Large intestine (tissue), 3 donors: ENCODE measurements around the gene NHLRC2. TPM values are rescaled to one million over a fixed set of nuclear protein-coding genes. Genes with fewer than 3 reads are reported as not detected.

Experiments
- DNase-seq, 2 donors: peaks; one replicate each; pipeline versions ENCODE4 v3.0.0 to v3.0.0-alpha.2; 2013
- H3K27ac ChIP-seq: one replicate; pipeline ENCODE4 v1.5.1; 2013; ENCODE audit warnings: low read length
- H3K27me3 ChIP-seq: 2 replicates; pipeline ENCODE4 v1.6.1; 2013; ENCODE audit warnings: low read length; ENCODE audit not compliant: control insufficient read depth, insufficient read depth
- H3K36me3 ChIP-seq: 2 replicates; pipeline ENCODE4 v1.6.1; 2013; ENCODE audit warnings: low read length; ENCODE audit not compliant: control insufficient read depth, insufficient read depth
- H3K4me1 ChIP-seq: one replicate; pipeline ENCODE4 v1.6.1; 2013; ENCODE audit warnings: low read length; ENCODE audit not compliant: control insufficient read depth, insufficient read depth
- H3K4me3 ChIP-seq: one replicate; pipeline ENCODE4 v1.5.1; 2013; ENCODE audit warnings: low read length
- H3K9me3 ChIP-seq: one replicate; pipeline ENCODE4 v1.6.1; 2013; ENCODE audit warnings: mild to moderate bottlenecking, low read depth, low read length, moderate library complexity; ENCODE audit not compliant: control insufficient read depth
- WGBS: methylation state at CpG from one replicate; pipeline ENCODE4 v1.1.5; 2013; ENCODE audit warnings: low lambda C conversion rate; ENCODE audit not compliant: insufficient coverage; 5-methylcytosine and 5-hydroxymethylcytosine counted together
- polyA plus RNA-seq: library from polyadenylated mRNA; unstranded; fragments of 120-200 nt; gene quantifications from one replicate; pipeline ENCODE4 v1.2.1, GENCODE V29; 2013

NHLRC2 gene
- polyA plus RNA-seq, 1 donor, result 19.1 TPM

GRCh38 chr10:113899952-113900598 is 45.6 kb downstream of the NHLRC2 start:
- DNase-seq, result no peak
- no peak overlapping the region for H3K27ac ChIP-seq
- WGBS, result 100% methylated on average over 2 of the region's 2 CpGs
- no peaks in the 10 kb centered on the region for H3K4me1 ChIP-seq
- no peak overlapping the region for H3K4me3 ChIP-seq
- H3K27me3 ChIP-seq, result no peaks in the 10 kb centered on the region
- H3K36me3 ChIP-seq, result peaks cover 23% of the 10 kb centered on the region
- no peaks in the 10 kb centered on the region for H3K9me3 ChIP-seq

- Histone ChIP-seq H3K9me3 (no peaks in the 10 kb centered on the region), H3K4me3 (no peak overlapping the region), H3K4me1 (peaks cover 3% of the 10 kb centered on the region), H3K27ac (no peak overlapping the region), H3K27me3 (no peaks in the 10 kb centered on the region), H3K36me3 (peaks cover 28% of the 10 kb centered on the region)
- no peak for DNase-seq
- WGBS, result no CpG with 5 or more reads among the region's 1 CpG
Measured at GRCh38 chr10:113905756-113906155, 51.3 kb downstream of the NHLRC2 start.

- Histone ChIP-seq H3K9me3 (no peaks in the 10 kb centered on the region), H3K36me3 (peaks cover 23% of the 10 kb centered on the region), H3K4me1 (peaks cover 3% of the 10 kb centered on the region), H3K27me3 (no peaks in the 10 kb centered on the region), H3K27ac (no peak overlapping the region), H3K4me3 (no peak overlapping the region)
- DNase-seq, result no peak
- 31% methylated on average over 2 of the region's 3 CpGs for WGBS
Measured at GRCh38 chr10:113907166-113907565, 52.7 kb downstream of the NHLRC2 start.

DNA sequence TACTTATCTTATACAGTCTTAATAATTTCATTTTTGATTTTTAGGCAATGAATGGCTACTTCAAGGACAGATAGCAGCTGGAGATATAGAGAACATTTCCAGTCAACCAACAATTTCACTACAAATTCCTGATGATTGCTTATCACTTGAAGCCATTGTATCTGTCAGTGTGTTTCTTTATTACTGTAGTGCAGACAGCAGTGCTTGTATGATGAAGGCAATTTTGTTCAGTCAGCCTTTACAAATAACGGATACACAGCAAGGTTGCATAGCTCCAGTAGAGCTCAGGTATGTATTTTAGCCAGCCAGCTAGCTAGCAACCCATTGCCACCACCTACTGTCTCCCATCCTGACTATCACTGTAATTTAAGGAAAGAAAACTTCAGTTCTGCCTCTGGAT is 53.8 kb downstream of the NHLRC2 start:
- H3K27ac ChIP-seq, result no peak overlapping the region
- DNase-seq, result no peak
- H3K9me3 ChIP-seq, result no peaks in the 10 kb centered on the region
- H3K27me3 ChIP-seq, result no peaks in the 10 kb centered on the region
- peaks cover 18% of the 10 kb centered on the region for H3K36me3 ChIP-seq
- H3K4me1 ChIP-seq, result peaks cover 3% of the 10 kb centered on the region
- H3K4me3 ChIP-seq, result no peak overlapping the region
- WGBS, result no CpG with 5 or more reads among the region's 1 CpG

DNA sequence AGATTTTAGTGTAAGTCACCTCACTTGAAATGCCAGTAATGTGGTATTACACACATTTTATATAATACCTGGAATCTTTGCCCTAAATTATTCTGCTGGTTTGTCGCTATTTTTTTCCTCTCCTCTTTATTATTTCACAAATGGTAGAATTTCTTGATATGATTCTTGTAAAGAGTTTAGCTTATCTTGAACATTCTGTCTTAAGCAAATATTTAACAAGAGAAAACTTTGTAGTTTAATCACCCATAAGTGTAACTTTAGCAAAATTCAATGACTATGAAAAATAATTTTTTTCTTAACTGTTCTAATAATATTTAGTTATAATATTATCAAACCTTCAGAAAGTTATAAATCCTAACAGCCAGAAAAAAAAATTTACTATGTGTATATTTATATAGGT is 56.7 kb downstream of the NHLRC2 start:
- H3K4me3 ChIP-seq, result no peak overlapping the region
- WGBS, result 29% methylated on average over 1 of the region's 1 CpG
- no peaks in the 10 kb centered on the region for H3K9me3 ChIP-seq
- H3K4me1 ChIP-seq, result peaks cover 3% of the 10 kb centered on the region
- no peaks in the 10 kb centered on the region for H3K27me3 ChIP-seq
- H3K36me3 ChIP-seq, result peaks cover 6% of the 10 kb centered on the region
- no peak for DNase-seq
- no peak overlapping the region for H3K27ac ChIP-seq

DNA sequence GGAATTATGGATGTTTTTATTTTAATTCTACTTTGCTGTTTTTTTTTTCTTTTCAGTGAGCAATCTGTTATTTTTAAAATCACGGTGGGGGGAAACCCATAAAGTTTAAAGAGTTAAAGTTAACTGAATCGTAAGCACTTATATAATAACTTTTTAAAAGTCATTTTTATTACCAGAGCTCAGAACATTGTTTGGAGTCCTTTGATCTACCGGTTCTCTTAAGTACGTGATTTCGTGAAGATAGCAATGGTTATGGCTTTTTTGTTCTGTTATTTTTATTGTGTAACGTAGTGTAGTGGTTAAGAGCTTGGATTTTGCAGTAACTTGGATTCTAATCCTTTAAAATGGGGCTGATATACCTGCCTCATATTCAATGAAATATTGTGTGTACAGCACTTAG is 57.4 kb downstream of the NHLRC2 start:
- Histone ChIP-seq H3K27me3 (no peaks in the 10 kb centered on the region), H3K4me3 (no peak overlapping the region), H3K27ac (no peak overlapping the region), H3K4me1 (peaks cover 3% of the 10 kb centered on the region), H3K36me3 (peaks cover 6% of the 10 kb centered on the region), H3K9me3 (no peaks in the 10 kb centered on the region)
- WGBS, result 36% methylated on average over 2 of the region's 6 CpGs
- DNase-seq, result no peak

DNA sequence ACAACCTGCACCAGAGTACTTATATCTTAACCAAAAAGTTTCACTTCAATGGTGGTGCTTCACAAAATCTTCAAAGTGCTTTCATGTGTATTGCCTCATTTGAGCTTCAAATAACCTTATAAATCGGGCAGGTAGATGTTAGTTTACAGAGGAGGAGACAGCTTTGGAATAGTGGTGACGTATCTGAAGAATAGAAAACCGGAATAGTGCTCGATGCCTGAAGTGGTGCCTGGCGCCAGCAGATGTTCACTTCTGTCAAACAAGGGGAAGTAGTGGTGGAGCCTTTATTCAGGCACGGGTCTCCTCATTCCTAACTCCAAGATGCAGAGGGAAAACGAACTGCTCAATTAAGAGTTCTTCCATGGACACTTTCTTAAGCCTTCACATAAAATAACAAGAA is 58.1 kb downstream of the NHLRC2 start:
- 96% methylated on average over 4 of the region's 7 CpGs for WGBS
- Histone ChIP-seq H3K4me3 (no peak overlapping the region), H3K27me3 (no peaks in the 10 kb centered on the region), H3K4me1 (peaks cover 3% of the 10 kb centered on the region), H3K27ac (no peak overlapping the region), H3K36me3 (peaks cover 4% of the 10 kb centered on the region), H3K9me3 (no peaks in the 10 kb centered on the region)
- no peak for DNase-seq

- no peak for DNase-seq
- Histone ChIP-seq H3K4me1 (peaks cover 7% of the 10 kb centered on the region), H3K27ac (no peak overlapping the region), H3K9me3 (no peaks in the 10 kb centered on the region), H3K36me3 (no peaks in the 10 kb centered on the region), H3K27me3 (no peaks in the 10 kb centered on the region), H3K4me3 (no peak overlapping the region)
- WGBS, result no CpG with 5 or more reads among the region's 2 CpGs
Measured at GRCh38 chr10:113914956-113915355, 60.5 kb downstream of the NHLRC2 start.

DNA sequence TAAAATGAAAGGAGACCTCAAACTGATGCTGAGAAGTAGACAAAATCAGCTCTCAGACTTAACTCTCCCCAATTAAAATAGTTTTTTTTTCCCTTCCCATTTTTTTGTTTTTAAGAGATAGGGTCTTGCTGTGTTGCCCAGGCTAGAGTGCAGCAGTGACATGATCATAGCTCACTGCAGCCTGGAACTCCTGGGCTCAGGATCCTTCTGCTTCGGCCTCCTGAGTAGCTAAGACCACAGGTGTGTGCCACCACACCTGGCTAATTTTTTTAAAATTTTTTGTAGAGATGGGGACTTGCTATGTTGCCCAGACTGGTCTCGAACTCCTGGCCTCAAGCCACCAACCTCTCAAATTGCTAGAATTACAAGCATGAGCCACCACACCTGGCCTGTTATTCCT is 61.1 kb downstream of the NHLRC2 start:
- whole genome bisulfite sequencing, result no CpG with 5 or more reads among the region's 2 CpGs
- Histone ChIP-seq H3K9me3 (no peaks in the 10 kb centered on the region), H3K27ac (no peak overlapping the region), H3K36me3 (no peaks in the 10 kb centered on the region), H3K27me3 (no peaks in the 10 kb centered on the region), H3K4me1 (peaks cover 4% of the 10 kb centered on the region), H3K4me3 (no peak overlapping the region)
- no peak for DNase-seq

DNA sequence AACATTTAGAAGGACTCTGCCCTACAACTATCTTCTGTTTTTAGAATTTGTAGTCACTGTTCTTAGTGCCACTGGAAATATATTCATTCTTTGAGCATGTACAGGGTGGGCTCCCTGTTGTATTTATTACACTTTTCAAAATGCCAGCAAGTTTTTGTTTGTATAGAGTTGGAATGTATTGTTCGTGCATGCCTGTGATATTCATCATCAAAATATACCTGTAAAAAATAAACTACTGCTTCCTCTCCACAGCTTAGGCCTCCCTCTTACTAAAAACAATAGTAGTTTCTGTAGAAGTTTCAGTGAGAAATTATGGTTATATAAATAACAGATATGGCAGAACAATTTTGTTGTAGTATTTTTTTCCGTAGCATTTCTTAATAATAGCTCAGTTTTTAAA is 61.6 kb downstream of the NHLRC2 start:
- Histone ChIP-seq H3K27me3 (no peaks in the 10 kb centered on the region), H3K9me3 (no peaks in the 10 kb centered on the region), H3K4me3 (no peak overlapping the region), H3K4me1 (peaks cover 7% of the 10 kb centered on the region), H3K27ac (no peak overlapping the region), H3K36me3 (no peaks in the 10 kb centered on the region)
- WGBS, result 100% methylated on average over 2 of the region's 2 CpGs
- no peak for DNase-seq

DNA sequence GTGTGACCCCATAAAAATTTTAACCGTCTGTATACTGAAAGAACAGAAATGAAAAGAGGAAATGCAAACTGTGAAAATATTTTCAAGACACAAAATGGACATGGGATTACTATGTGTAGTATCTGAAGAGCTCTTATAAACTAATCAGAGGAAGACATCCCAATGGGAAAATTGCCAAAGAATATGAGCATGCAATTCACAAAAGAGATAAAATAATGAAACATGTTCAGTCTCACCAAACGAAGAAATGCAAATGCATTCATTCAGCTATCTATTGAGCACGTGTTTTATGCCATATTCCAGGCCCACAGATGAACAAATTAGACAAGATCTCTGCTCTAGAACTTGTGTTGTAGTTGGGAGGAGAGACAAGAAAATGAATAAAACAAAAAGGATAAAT is 63.2 kb downstream of the NHLRC2 start:
- WGBS, result 93% methylated on average over 2 of the region's 3 CpGs
- no peaks in the 10 kb centered on the region for H3K36me3 ChIP-seq
- H3K4me1 ChIP-seq, result peaks cover 20% of the 10 kb centered on the region
- H3K27ac ChIP-seq, result no peak overlapping the region
- DNase-seq, result no peak
- no peak overlapping the region for H3K4me3 ChIP-seq
- no peaks in the 10 kb centered on the region for H3K9me3 ChIP-seq
- H3K27me3 ChIP-seq, result no peaks in the 10 kb centered on the region
